Articular chondrocyte of knee joint (primary cell): ENCODE data around the gene DUSP5. TPM values are rescaled to one million over a fixed set of nuclear protein-coding genes. Genes with fewer than 3 reads are reported as not detected.

Source experiments
- total RNA-seq: library from RNA; depleted of rRNA; stranded (reverse); fragments of >200 nt; gene quantifications from 2 replicates; pipeline ENCODE4 v1.2.3, GENCODE V29; 2012

The DUSP5 gene, protein sequence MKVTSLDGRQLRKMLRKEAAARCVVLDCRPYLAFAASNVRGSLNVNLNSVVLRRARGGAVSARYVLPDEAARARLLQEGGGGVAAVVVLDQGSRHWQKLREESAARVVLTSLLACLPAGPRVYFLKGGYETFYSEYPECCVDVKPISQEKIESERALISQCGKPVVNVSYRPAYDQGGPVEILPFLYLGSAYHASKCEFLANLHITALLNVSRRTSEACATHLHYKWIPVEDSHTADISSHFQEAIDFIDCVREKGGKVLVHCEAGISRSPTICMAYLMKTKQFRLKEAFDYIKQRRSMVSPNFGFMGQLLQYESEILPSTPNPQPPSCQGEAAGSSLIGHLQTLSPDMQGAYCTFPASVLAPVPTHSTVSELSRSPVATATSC
- 13.7 and 33.8 TPM in 2 replicates for total RNA-seq

DNA sequence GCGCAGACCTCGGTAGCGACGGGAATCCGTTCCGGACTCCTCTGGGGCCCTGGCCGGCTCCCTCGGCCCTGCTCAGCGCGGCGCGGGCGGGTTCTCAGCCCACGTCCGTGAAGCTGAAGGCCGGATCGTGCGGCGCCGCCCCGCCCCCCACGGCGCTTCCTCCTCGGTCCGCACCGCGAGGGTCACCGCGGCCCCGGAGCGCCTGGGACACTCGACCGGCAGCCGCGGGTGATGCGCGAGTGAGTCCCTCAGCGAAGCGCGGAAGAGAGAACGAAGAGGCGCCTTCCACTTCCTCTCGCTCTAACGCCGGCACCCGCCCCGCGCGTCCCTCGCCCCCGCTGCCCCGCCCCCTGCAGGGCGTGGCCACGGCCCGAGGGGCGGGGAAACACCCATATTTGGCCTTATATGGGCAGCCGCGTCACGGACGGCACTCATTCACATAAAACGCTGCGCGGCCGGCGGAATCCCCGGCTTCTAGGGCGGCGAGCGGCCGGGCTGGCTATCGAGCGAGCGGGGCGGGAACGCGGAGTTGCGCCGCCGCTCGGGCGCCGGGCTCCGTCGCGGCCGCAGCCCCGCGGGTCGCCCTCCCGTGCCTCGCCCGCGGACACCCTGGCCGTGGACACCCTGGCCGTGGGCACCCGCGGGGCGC is at the start of gene DUSP5:
DUSP5 (plus strand) TSS at position 470 of the 649 bp plus-strand sequence. CDS start 215 bp downstream, outside the sequence.

Other genes with a start within 250 kb of the DUSP5 start
- 9.4 and 10.5 TPM in 2 replicates for gene SMNDC1, start 193.0 kb upstream of the DUSP5 start, total RNA-seq
- gene SMC3, start 69.8 kb downstream of the DUSP5 start, total RNA-seq = 24.3 and 28.5 TPM in 2 replicates
- under 0.01 and 0.39 TPM in 2 replicates for gene RBM20, start 146.4 kb downstream of the DUSP5 start, total RNA-seq